Measurements from ENCODE around the gene GRAMD2B.

Gene GRAMD2B

DNA sequence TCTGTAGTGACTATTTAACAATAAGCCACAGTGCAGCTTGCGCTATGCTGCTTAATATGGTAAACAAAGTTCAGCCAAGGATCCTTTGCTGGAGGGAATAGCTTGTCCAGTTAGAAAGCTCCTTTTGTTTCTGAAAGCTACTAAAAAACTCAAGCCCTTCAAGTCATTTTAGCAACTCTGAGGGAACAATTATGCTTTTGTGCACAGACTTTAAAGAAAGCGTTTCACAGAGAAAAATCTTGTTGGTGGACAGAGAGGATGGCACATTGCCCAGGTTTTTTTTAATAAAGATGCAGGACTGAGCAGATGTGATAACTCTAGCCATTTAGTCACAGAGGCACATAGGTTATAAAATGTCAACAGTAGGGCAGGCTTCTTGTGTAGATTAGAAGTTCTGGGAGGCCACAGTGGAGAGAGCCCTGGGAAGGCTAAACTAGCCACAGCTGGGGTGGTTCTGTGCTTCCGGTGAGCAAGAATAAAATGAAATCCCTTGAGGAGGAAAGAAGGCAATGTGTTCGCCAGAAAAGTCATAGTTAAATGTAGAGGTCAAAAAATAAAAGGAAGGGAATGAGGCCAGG lies 108.4 kb downstream of the GRAMD2B start:
- Histone ChIP-seq H2AFZ (ENCODE audit: low read depth, low read length) (no peak overlapping the region), H3K4me3 (ENCODE audit: low read length) (no peak overlapping the region), H3K27me3 (ENCODE audit: insufficient read depth, low read length) (no peaks in the 10 kb centered on the region), H3K4me1 (ENCODE audit: insufficient read depth, low read length) (peaks cover 15% of the 10 kb centered on the region), H3K9me3 (ENCODE audit: low read length) (no peaks in the 10 kb centered on the region), H3K36me3 (ENCODE audit: insufficient read depth, low read length) (no peaks in the 10 kb centered on the region)

DNA sequence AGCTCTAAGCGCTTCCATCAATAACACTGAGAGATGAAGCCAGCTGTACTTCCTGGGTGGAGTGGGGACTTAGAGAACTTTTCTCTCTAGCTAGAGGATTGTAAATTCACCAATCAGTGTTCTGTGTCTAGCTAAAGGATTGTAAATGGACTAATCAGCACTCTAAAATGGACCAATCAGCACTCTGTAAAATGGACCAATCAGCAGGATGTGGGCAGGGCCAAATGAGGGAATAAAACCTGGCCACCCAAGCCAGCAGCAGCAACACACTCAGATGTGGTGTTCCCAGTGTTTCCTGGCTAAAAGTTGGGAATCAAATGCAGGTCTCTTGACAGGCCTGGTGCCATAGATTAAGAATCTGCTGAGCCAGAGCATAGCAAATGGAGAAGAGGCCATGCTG lies 111.3 kb downstream of the GRAMD2B start:
- no peaks in the 10 kb centered on the region for H3K27me3 ChIP-seq (ENCODE audit: insufficient read depth, low read length)
- no peaks in the 10 kb centered on the region for H3K36me3 ChIP-seq (ENCODE audit: insufficient read depth, low read length)

DNA sequence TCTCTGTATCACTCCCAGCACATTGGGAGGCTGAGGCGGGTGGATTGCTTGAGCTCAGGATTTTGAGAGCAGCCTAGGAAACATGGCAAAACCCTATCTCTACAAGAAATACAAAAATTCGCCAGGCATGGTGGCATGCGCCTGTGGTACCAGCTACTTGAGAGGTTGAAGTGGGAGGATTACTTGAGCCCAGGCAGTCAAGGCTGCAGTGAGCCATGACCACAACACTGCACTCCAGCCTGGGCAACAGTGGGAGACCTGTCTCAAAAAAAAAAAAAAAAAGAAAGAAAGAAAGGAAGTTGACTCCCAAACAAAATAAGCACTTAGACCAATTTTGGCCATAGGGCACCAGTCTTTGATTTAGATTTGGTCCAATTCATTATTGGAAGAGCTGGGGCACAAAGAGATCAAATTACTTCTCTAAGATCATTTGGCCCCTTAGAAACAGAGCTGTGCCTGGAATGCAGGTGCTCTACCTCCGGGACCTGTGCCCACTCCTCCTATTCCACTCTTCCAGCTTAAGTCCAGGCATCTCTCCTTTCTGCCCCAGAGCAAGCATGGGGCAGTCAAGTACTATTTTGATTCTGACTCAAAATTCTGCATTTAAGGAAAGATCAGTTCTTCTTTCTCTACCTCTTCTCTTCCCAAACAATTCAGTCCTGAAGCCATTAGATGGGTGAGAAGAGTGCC lies 112.8 kb downstream of the GRAMD2B start:
- Histone ChIP-seq H3K4me1 (ENCODE audit: insufficient read depth, low read length) (peaks cover 17% of the 10 kb centered on the region), H3K4me3 (ENCODE audit: low read length) (no peak overlapping the region), H3K27me3 (ENCODE audit: insufficient read depth, low read length) (no peaks in the 10 kb centered on the region), H3K9me3 (ENCODE audit: low read length) (no peaks in the 10 kb centered on the region), H2AFZ (ENCODE audit: low read depth, low read length) (no peak overlapping the region), H3K36me3 (ENCODE audit: insufficient read depth, low read length) (no peaks in the 10 kb centered on the region)

More for the DNA sequence above, 111.3 kb downstream of the GRAMD2B start:
- no peak overlapping the region for H3K4me3 ChIP-seq (ENCODE audit: low read length)
- H3K9me3 ChIP-seq (ENCODE audit: low read length) = no peaks in the 10 kb centered on the region
- H2AFZ ChIP-seq (ENCODE audit: low read depth, low read length) = no peak overlapping the region
- H3K4me1 ChIP-seq (ENCODE audit: insufficient read depth, low read length) = peaks cover 19% of the 10 kb centered on the region

- Histone ChIP-seq H3K27me3 (ENCODE audit: insufficient read depth, low read length) (no peaks in the 10 kb centered on the region), H3K9me3 (ENCODE audit: low read length) (no peaks in the 10 kb centered on the region), H3K36me3 (ENCODE audit: insufficient read depth, low read length) (no peaks in the 10 kb centered on the region), H2AFZ (ENCODE audit: low read depth, low read length) (no peak overlapping the region), H3K4me3 (ENCODE audit: low read length) (no peak overlapping the region), H3K4me1 (ENCODE audit: insufficient read depth, low read length) (peaks cover 8% of the 10 kb centered on the region)
Observed at GRCh38 chr5:126536874-126537273, 113.7 kb downstream of the GRAMD2B start.

DNA sequence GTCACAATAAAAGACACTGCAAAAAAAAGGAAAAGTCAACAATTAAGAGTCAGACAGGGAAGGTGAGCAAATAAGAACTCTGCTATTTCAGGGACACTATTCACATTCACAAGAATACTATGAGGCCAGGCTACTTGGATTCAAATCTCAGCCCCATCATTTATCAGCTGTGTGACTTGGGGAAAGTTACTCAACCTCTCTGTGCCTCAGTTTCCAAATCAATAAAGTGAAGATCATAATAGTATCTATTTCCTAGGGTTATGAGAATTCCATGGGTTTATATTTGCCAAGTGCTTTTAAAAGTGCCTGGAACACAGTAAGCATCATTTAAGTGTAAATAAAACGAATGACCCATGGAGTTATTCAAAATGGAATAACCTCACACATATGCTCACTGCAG lies 115.4 kb downstream of the GRAMD2B start:
- Histone ChIP-seq H2AFZ (ENCODE audit: low read depth, low read length) (no peak overlapping the region), H3K4me3 (ENCODE audit: low read length) (no peak overlapping the region), H3K27me3 (ENCODE audit: insufficient read depth, low read length) (no peaks in the 10 kb centered on the region), H3K9me3 (ENCODE audit: low read length) (no peaks in the 10 kb centered on the region), H3K36me3 (ENCODE audit: insufficient read depth, low read length) (peaks cover 7% of the 10 kb centered on the region), H3K4me1 (ENCODE audit: insufficient read depth, low read length) (peaks cover 4% of the 10 kb centered on the region)

DNA sequence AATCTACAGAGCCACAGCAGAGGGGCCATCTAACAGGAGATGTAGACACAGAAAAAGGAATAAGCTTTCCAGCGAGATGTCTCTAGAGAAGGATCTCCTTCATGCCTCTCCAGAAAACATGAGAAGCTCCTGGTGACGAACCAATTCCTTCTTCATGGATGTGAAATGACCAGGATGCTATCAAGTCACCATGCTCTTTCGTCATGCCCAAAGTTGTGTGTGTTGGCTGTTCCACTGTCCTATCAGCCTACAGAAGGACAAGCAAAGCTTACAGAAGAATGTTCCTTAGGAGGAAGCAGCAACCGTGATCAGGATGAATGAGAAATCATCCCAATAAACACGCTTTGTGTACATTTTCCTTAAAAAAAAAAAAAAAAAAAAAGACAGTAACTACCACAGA lies 117.4 kb downstream of the GRAMD2B start:
- peaks cover 4% of the 10 kb centered on the region for H3K4me1 ChIP-seq (ENCODE audit: insufficient read depth, low read length)
- H3K27me3 ChIP-seq (ENCODE audit: insufficient read depth, low read length) = no peaks in the 10 kb centered on the region
- H3K9me3 ChIP-seq (ENCODE audit: low read length) = no peaks in the 10 kb centered on the region
- H2AFZ ChIP-seq (ENCODE audit: low read depth, low read length) = no peak overlapping the region
- H3K4me3 ChIP-seq (ENCODE audit: low read length) = no peak overlapping the region
- H3K36me3 ChIP-seq (ENCODE audit: insufficient read depth, low read length) = peaks cover 21% of the 10 kb centered on the region

DNA sequence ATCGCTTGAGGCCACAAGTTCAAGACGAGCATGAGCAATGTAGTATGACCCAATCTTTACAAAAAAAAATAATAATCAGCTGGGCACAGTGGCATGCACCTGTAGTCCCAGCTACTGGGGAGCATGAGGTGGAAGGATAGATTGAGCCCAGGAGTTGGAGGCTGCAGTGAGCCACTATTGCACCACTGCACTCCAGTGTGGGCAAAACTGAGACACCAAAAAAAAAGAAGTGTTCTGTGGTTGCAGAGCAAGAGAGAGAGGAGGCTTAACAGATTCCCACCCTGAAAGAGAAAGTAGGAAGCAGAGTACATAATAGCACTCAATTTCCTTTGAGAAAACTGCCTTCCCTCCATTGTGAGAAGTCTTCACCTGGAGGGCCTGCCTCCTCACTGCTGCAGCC lies 119.2 kb downstream of the GRAMD2B start:
- peaks cover 4% of the 10 kb centered on the region for H3K4me1 ChIP-seq (ENCODE audit: insufficient read depth, low read length)
- H3K36me3 ChIP-seq (ENCODE audit: insufficient read depth, low read length) = peaks cover 37% of the 10 kb centered on the region
- H3K9me3 ChIP-seq (ENCODE audit: low read length) = no peaks in the 10 kb centered on the region
- H3K27me3 ChIP-seq (ENCODE audit: insufficient read depth, low read length) = no peaks in the 10 kb centered on the region
- H2AFZ ChIP-seq (ENCODE audit: low read depth, low read length) = no peak overlapping the region
- H3K4me3 ChIP-seq (ENCODE audit: low read length) = no peak overlapping the region

GRCh38 chr5:126543009-126543408 lies 119.8 kb downstream of the GRAMD2B start:
- no peaks in the 10 kb centered on the region for H3K9me3 ChIP-seq (ENCODE audit: low read length)
- H3K4me3 ChIP-seq (ENCODE audit: low read length) = no peak overlapping the region
- peaks cover 41% of the 10 kb centered on the region for H3K36me3 ChIP-seq (ENCODE audit: insufficient read depth, low read length)
- no peaks in the 10 kb centered on the region for H3K27me3 ChIP-seq (ENCODE audit: insufficient read depth, low read length)
- peaks cover 4% of the 10 kb centered on the region for H3K4me1 ChIP-seq (ENCODE audit: insufficient read depth, low read length)
- H2AFZ ChIP-seq (ENCODE audit: low read depth, low read length) = no peak overlapping the region

DNA sequence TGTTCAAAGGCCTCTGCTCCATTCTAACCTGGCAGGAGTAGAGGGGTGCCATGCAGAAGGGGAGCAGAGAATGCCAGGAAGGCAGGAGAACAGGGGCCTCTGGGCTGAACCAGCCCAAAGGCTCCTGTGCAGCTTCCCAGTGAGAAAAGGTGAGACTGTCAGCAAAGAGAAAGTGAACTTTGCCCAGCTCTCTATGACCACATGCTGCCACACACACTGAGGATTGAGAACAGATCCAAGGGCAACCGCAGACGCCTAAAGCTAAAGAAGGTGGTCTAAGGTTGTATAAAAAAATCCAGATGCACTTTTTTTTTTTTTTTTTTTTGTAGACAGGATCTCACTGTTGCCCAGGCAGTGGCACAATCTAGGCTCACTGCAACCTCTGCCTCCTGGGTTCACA lies 120.5 kb downstream of the GRAMD2B start:
- Histone ChIP-seq H3K4me3 (ENCODE audit: low read length) (no peak overlapping the region), H3K36me3 (ENCODE audit: insufficient read depth, low read length) (peaks cover 45% of the 10 kb centered on the region), H3K4me1 (ENCODE audit: insufficient read depth, low read length) (peaks cover 4% of the 10 kb centered on the region), H3K27me3 (ENCODE audit: insufficient read depth, low read length) (no peaks in the 10 kb centered on the region), H3K9me3 (ENCODE audit: low read length) (no peaks in the 10 kb centered on the region), H2AFZ (ENCODE audit: low read depth, low read length) (no peak overlapping the region)
